Right renal pelvis (tissue), 4 donors: ENCODE data around the gene TMEM254. TPM values are rescaled to one million over a fixed set of nuclear protein-coding genes. Genes with fewer than 3 reads are reported as not detected.
"Not testable (repeated sequence)": the region's sequence is repeated elsewhere in the genome, so short reads cannot be mapped to it uniquely, and the experiment has no call there.

ENCODE experiments used
- DNase-seq, 4 donors: peaks; one replicate each; pipeline ENCODE4 v3.0.0-alpha.2; 2013; ENCODE audit warnings: low read depth in 4 of 4, low spot score in 3 of 4, missing footprints in 1 of 4
- polyA plus RNA-seq, 4 donors: library from polyadenylated mRNA; unstranded; fragments of 120-200 nt; gene quantifications; one replicate each; pipeline ENCODE4 v1.2.1, GENCODE V29; 2013; ENCODE audit not compliant: insufficient read length in 4 of 4

The TMEM254 gene
- polyA plus RNA-seq, 4 donors: 57.1 to 69.6 (median 64.3) TPM

DNA sequence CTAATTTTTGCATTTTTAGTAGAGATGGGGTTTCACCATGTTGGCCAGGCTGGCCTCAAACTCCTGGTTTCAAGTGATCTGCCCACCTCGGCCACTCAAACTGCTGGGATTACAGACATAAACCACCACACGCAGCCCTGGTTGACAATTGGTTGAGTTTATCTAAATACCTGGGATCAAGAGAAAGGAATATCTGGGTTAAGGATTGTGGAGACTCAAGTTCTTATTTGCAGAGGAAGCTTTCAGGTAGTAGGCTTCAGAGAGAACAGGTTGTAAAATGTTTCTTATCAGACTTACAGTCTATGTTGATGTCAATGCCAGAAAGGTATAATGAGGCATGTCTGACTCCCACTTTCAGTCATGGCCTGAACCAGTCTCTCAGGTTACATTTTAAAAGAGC is 5.9 kb upstream of the TMEM254 start:
- no peak for DNase-seq

DNA sequence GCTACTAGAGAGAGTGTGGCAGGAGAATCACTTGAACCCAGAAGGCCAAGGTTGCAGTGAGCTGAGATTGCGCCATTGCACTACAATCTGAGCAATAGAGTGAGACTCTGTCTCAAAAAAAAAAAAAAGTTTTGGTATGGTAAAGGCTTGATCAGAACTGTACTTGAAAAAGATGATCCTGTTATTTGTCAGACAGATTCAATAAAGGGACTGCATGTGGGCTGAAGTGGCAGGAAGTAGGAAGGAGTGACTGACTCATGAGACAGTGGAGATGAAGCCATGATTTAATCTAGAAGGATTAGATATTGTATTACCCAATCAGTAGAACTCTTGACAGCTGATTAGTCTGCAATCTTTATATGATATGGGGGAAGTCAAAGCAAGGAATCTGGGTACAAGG is 2.7 kb upstream of the TMEM254 start:
- no peak for DNase-seq

DNA sequence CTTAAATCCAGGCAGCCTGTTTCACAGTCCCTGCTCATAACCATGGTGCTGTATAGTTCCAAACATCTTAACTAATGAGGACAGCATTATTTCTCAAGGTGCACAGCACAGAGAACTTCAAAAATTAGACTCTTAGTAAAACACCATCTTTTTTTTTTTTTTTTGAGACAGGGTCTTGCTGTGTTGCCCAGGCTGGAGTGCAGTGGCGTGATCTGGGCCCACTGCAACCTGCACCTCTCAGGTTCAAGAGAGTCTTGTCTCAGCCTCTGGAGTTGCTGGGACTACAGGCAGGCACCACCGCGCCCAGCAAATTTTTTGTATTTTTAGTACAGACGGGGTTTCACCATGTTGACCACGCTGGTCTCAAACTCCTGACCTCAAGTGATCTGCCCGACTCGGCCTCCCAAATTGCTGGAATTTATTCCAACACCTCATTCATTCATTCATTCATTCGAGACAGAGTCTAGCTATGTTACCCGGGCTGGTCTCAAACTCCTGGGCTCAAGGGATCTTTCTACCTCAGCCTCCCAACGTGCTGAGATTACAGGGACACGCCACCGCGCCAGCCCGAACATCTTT is 507 bp upstream of the TMEM254 start:
- DNase-seq: no peak

DNA sequence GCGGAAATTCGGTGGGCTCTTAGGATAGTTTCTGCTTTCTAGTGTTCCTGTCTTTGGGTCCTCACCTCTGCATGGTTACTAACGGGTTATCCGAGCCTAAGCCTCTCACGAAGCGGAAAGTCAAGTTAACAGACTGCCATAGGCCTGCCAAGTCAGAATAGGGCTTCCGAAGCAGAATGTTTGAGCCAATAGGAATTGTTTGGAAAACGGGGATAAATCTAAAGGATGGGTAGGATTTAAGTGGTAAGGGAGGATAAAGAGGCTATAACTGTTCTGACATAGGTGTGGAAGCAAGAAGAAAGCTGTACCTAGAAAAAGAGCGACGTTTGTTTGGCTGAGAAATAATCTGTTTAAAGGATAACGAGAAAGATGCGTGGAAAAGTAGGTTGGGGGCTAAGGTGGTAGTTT is 851 bp downstream of the TMEM254 start:
- DNase-seq: no peak

DNA sequence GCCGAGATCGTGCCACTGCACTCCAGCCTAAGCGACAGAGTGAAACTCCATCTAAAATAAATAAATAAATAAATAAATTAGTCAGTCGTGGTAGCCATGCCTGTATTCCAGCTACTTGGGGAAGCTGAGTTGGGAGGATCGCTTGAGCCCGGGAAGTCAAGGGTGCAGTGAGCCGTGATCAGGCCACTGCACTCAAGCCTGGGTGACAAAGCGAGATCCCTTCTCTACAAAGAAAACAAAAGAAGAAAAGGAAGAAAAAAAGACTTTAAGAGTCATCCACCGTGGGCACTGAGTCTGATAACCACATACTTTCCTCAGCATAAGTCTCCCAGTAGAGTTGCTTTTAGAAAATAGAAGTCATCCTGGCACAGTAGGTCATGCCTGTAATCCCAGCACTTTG is 2.6 kb downstream of the TMEM254 start:
- DNase-seq: no peak

DNA sequence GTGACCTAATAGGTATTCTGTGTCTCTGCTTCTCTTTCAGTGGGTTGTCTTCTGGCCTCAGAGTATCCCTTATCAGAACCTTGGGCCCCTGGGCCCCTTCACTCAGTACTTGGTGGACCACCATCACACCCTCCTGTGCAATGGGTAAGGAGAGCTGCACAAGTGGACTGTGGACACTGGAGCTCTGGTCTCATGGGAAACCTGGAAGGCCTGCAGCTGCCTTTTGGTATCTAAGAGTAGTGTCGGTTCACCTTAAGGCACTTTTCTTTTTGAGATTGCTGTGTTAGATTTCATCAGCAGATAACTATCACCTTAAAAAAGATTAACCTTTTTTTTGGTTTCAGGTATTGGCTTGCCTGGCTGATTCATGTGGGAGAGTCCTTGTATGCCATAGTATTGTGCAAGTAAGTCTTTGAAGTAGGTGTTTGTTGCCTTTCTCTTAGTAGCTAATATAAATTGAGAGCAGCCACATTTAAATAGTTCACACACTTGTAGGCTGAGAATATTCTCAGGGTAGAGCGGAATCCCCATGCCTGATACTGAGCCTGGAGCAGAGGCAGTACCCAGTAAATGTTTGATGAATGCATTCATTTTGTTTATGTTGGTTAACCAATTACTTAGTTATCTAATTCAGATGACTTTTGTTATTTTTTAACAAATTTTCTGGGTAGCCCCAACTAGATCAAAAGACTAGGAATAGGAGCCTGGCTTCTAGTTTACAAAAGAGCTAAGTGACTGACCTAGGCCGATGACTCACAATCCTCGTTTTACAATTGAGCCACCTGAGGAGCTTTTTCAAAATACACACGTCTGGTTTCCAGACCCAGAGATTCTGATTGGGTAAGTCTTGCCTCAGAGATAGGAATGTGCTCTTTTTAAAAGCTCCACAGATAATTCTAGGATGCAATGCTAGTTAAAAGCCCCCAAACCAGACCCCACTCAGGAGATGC is 3.6 kb downstream of the TMEM254 start:
- no peak for DNase-seq

DNA sequence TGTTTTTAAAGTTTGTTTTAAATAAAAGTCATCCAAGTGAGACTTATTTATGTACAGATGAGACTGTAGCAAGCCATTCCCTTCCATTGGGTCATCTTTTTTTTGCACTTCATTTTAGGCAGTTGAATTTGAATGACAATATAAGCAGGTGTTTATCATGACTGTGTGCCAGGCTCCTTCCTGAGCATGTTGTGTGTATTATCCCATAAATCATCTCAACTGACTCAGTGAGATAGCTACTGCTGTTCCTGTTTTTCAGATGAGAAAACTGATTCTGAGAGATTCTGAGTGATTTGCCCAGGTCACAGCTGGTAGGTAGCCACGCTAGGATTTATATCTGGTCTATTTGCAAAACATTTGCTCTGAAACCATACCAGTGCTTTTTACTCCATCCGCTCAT is 11.7 kb downstream of the TMEM254 start:
- no peak for DNase-seq

DNA sequence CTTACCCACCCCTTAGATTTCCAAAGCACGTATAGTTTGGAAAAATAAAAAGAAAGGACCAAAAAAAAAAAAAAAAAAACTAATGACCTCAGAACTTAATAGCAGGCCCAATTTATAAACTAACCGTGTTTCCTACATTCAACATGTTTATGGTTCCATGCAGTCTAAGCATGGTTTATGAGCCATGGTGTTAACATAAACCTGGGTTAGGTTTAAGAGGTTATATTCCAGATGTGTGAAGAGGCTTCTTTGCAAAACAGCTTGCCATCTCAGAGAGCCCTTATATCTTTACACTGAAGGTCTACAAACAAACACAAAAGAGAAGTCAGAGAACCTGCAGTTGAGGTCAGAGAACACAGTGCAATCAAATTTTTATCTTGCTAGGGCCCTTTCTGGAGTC is 15.8 kb downstream of the TMEM254 start:
- DNase-seq: no peak

DNA sequence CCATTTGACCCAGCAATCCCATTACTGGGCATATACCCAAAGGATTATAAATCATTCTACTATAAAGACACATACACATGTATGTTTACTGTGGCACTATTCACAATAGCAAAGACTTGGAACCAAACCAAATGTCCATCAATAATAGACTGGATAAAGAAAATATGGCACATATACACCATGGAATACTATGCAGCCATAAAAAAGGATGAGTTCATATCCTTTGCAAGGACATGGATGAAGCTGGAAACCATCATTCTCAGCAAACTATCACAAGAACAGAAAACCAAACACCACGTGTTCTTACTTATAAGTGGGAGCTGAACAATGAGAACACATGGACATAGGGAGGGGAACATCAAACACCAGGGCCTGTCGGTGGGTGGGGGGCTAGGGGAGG is 19.8 kb downstream of the TMEM254 start:
- DNase-seq: not testable (repeated sequence)

DNA sequence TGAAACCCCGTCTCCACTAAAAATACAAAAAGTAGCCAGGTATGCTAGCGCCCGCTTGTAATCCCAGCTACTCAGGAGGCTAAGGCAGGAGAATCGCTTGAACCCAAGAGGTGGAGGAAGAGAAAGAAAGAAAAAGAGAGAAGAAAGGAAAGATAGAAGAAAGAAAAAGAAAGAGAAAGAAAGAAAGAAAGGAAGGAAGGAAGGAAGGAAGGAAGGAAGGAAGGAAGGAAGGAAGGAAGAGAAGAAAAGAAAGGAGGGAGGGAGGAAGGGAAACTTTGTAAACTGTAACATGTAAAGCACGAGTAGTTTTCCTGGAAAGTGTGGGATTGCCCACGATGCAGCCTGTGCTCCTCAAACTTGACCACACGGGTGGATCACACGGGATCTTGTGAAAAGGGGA is 20.8 kb downstream of the TMEM254 start:
- not testable (repeated sequence) for DNase-seq

DNA sequence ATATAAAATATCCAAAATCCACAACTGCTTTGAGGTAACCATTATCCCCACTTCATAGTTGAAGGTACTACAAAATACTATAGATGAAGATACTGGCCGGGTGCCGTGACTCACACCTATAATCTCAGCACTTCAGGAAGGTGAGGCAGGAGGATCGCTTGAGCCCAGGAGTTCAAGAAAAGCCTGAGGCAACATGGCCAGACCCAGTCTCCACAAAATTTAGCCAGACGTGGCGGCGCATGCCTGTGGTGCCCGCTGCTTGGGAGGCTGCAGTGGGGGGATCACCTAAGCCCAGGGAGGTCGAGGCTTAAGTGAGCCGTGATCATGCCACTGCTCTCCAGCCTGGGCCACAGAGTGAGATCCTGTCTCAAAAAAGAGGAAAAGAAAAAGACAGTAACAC is 21.7 kb downstream of the TMEM254 start:
- no peak for DNase-seq

DNA sequence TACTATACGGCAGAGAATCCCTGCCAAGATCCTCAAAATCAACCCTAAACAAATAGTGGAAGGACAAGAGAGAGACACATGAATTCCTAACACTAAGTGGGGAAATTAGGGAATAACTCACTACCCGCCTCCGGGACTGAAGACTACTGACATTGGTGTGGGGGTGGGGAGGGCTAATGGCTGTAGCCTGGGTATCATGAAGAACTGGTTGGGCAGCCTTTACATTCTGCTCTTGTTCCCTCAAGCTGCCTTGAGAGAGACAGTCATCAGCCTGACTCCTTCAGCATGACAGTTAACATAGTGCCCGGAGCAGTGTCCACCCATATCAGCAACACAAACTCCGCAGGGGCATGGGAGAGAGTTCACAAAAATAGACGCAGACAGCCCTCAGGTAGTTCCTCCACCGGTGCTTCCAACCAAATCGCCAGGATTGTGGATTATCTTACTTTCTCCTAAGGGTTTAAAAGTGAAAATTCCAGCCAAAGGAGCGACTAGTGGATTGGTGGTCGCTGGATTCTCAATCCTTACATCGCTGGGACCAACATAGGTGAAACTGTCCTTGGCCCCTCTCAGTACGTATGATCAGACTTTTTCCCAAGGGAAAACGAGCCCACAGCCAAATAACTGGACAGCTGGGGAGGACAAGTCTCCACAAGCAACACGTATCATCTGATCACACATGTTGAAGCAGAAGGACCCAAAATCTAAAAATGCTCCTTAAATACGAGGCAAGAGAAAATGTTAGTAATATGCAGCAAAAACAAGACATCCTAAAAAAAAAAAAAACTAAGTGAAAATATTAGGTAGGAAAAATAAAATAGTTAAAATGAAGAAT is 22.6 kb downstream of the TMEM254 start:
- no peak for DNase-seq

DNA sequence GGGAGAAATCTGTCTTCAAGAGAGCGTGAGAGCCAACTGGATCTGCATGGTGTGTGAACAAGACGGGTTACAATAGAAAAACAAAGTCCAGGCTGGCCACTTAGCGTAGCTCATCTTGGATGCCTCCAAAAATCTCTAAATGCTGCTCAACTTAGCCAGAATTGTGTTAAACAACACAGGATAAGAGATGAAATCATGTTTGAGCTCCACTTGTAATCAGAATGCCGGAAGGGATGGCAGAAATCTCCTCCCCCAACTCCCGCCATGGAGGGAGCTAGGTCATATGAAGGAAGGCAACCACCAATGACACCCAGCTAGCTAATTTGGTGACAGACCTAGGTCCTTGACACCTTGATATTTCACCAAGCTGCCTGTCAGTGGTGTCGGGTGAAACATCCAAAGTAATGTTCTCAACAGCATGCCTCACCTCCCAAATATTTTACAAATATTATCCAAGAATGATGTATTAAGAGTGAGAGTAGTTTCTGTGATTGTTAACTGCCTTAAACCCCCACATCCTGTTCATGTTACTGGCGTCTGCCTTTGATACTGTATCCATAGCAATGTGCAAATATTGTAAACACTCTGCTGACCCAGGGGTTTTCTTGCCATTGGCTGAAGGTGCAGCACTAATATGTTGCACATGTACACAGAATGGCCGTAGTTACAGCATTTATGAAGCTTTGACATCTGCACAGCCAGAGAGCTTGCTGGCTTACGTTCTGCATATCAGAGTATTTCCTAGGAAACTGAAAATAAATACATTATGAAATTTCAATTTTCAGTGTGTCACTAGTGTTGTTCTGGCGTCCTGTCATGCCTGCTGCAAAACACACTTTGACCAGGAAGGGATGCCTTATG is 25.8 kb downstream of the TMEM254 start:
- DNase-seq: peak in 2 of 4 donors; percentile 20 to 23

DNA sequence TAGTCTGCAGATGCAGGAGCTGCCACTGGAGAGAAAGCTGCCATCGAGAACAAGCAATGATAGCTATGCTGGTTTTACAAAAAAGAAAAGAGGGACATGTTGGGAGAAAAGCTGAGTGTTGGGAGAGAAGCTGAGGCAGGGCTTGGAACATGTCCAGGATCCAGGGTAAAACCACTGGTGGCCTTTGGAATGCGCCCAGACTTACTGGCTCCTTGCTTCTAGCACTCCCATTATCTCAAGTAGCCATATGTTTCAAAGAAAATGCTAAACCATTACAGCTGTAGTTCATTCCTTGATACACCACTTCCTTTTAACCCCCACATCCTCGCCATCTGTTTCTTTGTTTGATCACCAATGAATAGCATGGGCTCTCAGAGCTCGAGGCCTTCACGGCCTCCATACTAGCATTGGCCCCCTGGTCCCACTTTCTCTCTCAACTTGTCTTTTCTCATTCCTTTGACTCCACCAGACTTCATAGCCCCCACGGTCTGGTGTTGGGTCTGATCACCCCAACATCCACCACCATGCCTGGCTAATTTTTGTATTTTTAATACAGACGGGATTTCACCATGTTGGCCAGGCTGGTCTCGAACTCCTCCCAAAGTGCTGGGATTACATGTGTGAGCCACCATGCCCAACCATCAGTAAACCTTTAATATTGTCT is 30.2 kb downstream of the TMEM254 start:
- no peak for DNase-seq

DNA sequence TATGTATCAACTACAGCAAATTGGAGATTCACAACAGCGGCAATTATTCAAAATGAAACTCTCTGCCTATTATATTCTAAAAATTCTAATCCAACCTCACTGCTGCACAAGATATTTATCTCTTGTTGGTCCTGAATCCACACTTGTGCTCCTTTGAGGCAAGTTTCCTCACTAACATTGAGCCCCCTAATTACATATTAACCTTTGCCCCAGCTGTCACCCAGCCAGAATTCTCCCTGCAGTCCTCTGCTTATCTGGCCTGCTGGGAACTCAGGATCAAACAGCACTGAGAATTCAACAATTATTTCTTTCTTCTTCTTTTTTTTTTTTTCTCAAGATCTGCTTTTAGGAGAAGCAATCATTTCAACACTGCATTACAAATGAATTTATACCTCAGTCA is 32.5 kb downstream of the TMEM254 start:
- DNase-seq: no peak

DNA sequence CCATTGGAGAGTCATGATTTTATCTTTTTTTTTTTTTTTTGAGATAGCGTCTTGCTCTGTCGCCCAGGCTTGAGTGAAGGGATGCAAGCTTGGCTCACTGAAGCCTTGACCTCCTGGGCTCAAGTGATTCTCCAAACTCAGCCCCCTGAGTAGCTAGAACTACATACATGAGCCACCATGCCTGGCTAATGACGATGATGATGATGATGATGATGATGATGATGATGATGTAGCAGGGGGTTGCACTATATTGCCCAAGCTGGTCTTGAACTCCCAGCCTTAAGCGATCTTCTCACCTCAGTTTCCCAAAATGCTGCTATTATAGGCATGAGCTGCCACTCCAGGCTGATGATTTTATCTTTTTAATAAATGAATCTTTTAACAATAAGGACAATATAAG is 40.2 kb downstream of the TMEM254 start:
- DNase-seq: no peak

DNA sequence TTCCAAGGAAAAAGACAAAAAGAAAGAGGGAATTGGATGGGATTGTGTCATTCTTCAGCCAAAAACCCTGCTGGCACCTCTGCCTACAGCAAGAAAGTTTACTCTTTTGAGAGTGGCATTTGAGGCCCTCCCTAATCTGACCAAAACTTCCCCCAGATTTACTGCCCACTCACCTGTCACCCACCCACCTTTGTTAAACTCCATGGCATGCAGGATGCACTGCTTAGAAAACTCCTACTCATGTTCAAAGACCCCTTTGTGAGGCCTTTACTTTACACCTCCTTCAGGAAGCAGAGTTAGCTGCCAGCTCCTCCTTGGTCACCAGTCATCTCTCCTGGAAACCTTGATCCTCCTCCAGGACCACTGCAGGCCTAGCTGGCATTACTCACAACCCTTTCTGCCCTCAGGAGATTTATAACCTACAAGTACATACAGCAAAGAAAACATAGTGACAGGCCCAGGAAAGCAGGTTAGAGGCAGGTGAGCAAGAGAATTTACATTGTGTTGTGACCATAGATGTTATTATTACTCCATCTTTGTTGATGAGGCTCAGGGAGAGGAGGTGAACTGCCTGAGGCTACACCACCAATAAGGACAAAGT is 43.7 kb downstream of the TMEM254 start:
- DNase-seq: no peak

DNA sequence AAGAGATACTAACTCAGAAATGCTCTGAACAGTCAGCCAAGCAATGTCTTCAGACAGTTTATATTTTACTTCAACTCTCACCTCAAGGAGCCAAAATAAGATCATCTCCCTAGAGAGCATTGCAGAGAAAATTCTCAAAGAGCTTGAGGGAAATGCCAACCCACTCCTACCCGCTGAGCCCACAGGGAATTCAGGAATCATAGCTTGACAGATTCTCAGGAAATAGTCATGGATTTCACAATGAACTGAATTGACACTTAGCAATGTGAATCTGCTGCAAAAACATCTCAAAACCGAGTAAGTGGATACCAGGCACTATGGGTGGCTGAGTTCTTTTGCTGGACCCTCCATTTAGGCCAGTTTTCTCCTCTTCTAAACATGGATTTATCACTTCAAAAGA is 44.3 kb downstream of the TMEM254 start:
- no peak for DNase-seq

DNA sequence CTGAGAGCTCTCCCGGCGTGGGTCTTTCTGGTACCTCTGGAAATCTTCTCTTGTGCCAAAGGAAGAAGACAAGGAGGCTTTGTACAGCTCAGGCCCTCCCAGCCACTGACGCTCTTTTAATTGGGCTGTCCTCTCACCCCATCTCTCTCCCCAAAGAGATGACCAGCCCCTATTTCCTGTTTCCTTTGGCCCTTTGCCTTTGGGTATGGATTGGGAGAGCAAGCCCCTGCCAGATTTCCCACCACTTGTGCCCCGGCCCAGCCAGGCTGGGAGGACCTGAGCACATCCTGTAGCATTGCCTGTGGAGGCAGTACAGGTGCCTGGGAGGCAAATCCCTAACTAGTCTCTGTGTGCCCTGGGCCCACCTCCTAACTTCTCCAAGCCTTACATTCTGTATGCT is 48.4 kb downstream of the TMEM254 start:
- no peak for DNase-seq
